Caco-2 (cell line): ENCODE measurements around the gene LRRK1. TPM values are rescaled to one million over a fixed set of nuclear protein-coding genes. Genes with fewer than 3 reads are reported as not detected.

Experiments
- BruUV-seq: library from RNA; stranded (reverse); fragments of 400-500 nt; replicated peaks from 2 replicates; lab custom pipeline; 2021; lab: Mats Ljungman, UMichigan
- CTCF ChIA-PET: fragments of 300-600 bp; sonication (Branson Sonifier 250); formaldehyde crosslinking; loops from one replicate; lab custom pipeline; 2022; ENCODE audit warnings: antibody characterized with exemption; lab: Charles Lee
- POLR2A ChIA-PET: fragments of 300-600 bp; sonication (Branson Sonifier 250); formaldehyde crosslinking; loops from one replicate; lab custom pipeline; 2022; ENCODE audit warnings: antibody characterized with exemption; lab: Charles Lee
- DNase-seq, 2 experiments: peaks; one replicate each; pipeline versions ENCODE4 v3.0.0 to v3.0.0-alpha.2; 2020 to 2022
- H3K27me3 ChIP-seq: replicated peaks from 2 replicates; pipeline ENCODE4 v1.6.0; 2011; ENCODE audit warnings: low read length; ENCODE audit not compliant: control insufficient read depth, insufficient read depth
- H3K36me3 ChIP-seq: 2 replicates; pipeline ENCODE4 v1.5.1; 2011; ENCODE audit warnings: low read length; ENCODE audit not compliant: control insufficient read depth, insufficient read depth
- H3K4me1 ChIP-seq: fragments of 250-450 bp; sonication (Bioruptor Pico); 2 replicates; pipeline ENCODE4 v1.5.1; 2020; ENCODE audit warnings: mild to moderate bottlenecking
- H3K4me3 ChIP-seq: 2 replicates; pipeline ENCODE4 v1.5.1; 2011; ENCODE audit warnings: low read depth, mild to moderate bottlenecking, control low read depth, low read length
- H3K9me3 ChIP-seq: fragments of 250-450 bp; sonication (Bioruptor Pico); 2 replicates; pipeline ENCODE4 v1.5.1; 2020; ENCODE audit warnings: mild to moderate bottlenecking, moderate library complexity
- H3K27ac Mint-ChIP-seq: one replicate; pipeline ENCODE4 v1.8.0; 2022; ENCODE audit warnings: mixed read lengths; ENCODE audit not compliant: unreplicated experiment
- H3K27me3 Mint-ChIP-seq: one replicate; pipeline ENCODE4 v1.8.0; 2022; ENCODE audit warnings: mixed read lengths; ENCODE audit not compliant: insufficient read depth, unreplicated experiment
- H3K36me3 Mint-ChIP-seq: one replicate; pipeline ENCODE4 v1.8.0; 2022; ENCODE audit warnings: mild to moderate bottlenecking, mixed read lengths; ENCODE audit not compliant: insufficient read depth, unreplicated experiment
- H3K4me1 Mint-ChIP-seq: one replicate; pipeline ENCODE4 v1.8.0; 2022; ENCODE audit warnings: low read depth, mixed read lengths; ENCODE audit not compliant: unreplicated experiment
- H3K4me3 Mint-ChIP-seq: one replicate; pipeline ENCODE4 v1.8.0; 2022; ENCODE audit warnings: mild to moderate bottlenecking, moderate library complexity, mixed read lengths; ENCODE audit not compliant: unreplicated experiment
- H3K9me3 Mint-ChIP-seq: one replicate; pipeline ENCODE4 v1.8.0; 2022; ENCODE audit warnings: mixed read lengths; ENCODE audit not compliant: unreplicated experiment
- intact Hi-C: fragments of 100-400 bp; cut with micrococcal nuclease; formaldehyde crosslinking; loops from one replicate; pipeline ENCODE4 v1.10.0; 2022; ENCODE audit not compliant: unreplicated experiment
- total RNA-seq: library from RNA; stranded (reverse); gene quantifications from 2 replicates; pipeline ENCODE4 v1.2.3, GENCODE V29; 2022
- TF ChIP-seq, protein P1 (sequence below), 2 experiments: fragments of 200-600 bp in 1 of 2; IDR thresholded peaks; 1 replicate in 1 of 2; 2 replicates in 1 of 2; pipeline versions ENCODE4 v1.5.1 to v1.8.0; 2011 to 2022; ENCODE audit warnings: antibody characterized with exemption in 1 of 2, control low read depth in 1 of 2, inconsistent platforms in 1 of 2, low read depth in 1 of 2, low read length in 1 of 2, mild to moderate bottlenecking in 1 of 2, moderate library complexity in 1 of 2; ENCODE audit not compliant: insufficient read depth in 1 of 2, severe bottlenecking in 1 of 2, unreplicated experiment in 1 of 2

Gene LRRK1
- total RNA-seq, 1 experiment from 2014 or later: 12.0 TPM

- no peaks in the 10 kb centered on the region for H3K27me3 Mint-ChIP-seq
- no peak for DNase-seq
- H3K4me1 Mint-ChIP-seq: no peaks in the 10 kb centered on the region
- POLR2A ChIA-PET: no interaction called here
- TF ChIP-seq, protein P1, sequence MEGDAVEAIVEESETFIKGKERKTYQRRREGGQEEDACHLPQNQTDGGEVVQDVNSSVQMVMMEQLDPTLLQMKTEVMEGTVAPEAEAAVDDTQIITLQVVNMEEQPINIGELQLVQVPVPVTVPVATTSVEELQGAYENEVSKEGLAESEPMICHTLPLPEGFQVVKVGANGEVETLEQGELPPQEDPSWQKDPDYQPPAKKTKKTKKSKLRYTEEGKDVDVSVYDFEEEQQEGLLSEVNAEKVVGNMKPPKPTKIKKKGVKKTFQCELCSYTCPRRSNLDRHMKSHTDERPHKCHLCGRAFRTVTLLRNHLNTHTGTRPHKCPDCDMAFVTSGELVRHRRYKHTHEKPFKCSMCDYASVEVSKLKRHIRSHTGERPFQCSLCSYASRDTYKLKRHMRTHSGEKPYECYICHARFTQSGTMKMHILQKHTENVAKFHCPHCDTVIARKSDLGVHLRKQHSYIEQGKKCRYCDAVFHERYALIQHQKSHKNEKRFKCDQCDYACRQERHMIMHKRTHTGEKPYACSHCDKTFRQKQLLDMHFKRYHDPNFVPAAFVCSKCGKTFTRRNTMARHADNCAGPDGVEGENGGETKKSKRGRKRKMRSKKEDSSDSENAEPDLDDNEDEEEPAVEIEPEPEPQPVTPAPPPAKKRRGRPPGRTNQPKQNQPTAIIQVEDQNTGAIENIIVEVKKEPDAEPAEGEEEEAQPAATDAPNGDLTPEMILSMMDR (IDR thresholded peaks at IDR 0.05; ENCODE audit: insufficient read depth in 1 of 2, low read depth in 1 of 2, low read length in 1 of 2, severe bottlenecking in 1 of 2, unreplicated experiment in 1 of 2): no peak
- no peaks in the 10 kb centered on the region for H3K4me1 ChIP-seq
- CTCF ChIA-PET: no interaction called here
- no peaks in the 10 kb centered on the region for H3K9me3 ChIP-seq
- no peaks in the 10 kb centered on the region for H3K27me3 ChIP-seq
- H3K4me3 Mint-ChIP-seq: no peak overlapping the region
- H3K27ac Mint-ChIP-seq: no peak overlapping the region
- no peak overlapping the region for H3K4me3 ChIP-seq
- no peaks in the 10 kb centered on the region for H3K9me3 Mint-ChIP-seq
- H3K36me3 ChIP-seq: no peaks in the 10 kb centered on the region
- intact Hi-C loops: no loop called here
- no peaks in the 10 kb centered on the region for H3K36me3 Mint-ChIP-seq
- BruUV-seq: no TSS peak
These were observed 126.9 kb downstream of the LRRK1 start for GRCh38 chr15:101045835-101046691.

DNA sequence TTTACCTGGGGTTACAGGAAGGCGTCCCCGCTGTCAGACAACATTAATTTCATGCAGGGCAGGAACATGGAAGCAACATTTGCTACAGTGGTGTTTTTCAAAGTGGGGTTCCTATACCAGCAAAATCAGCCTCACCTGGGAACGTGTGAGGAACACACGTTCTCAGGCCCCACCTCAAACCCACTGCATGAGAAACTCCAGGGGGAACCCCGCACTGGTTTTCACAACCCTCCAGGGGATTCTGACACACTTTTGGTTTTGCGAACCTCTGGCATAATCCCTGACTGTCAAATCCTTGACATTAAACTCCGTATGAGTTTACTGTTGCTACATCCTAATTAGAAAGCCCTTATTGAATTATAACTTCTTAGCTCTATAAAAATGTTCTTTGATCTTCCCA is 127.7 kb downstream of the LRRK1 start:
- Mint-ChIP-seq H3K4me3 (no peak overlapping the region), H3K9me3 (no peaks in the 10 kb centered on the region), H3K27me3 (no peaks in the 10 kb centered on the region), H3K4me1 (no peaks in the 10 kb centered on the region), H3K36me3 (no peaks in the 10 kb centered on the region), H3K27ac (no peak overlapping the region)
- DNase-seq: no peak
- H3K4me1 ChIP-seq: no peaks in the 10 kb centered on the region
- no peaks in the 10 kb centered on the region for H3K36me3 ChIP-seq
- TF ChIP-seq, protein P1 (IDR thresholded peaks at IDR 0.05; ENCODE audit: insufficient read depth in 1 of 2, low read depth in 1 of 2, low read length in 1 of 2, severe bottlenecking in 1 of 2, unreplicated experiment in 1 of 2): no peak
- H3K9me3 ChIP-seq: no peaks in the 10 kb centered on the region
- ChIA-PET CTCF (no interaction called here), POLR2A (no interaction called here)
- no peak overlapping the region for H3K4me3 ChIP-seq
- no peaks in the 10 kb centered on the region for H3K27me3 ChIP-seq
- BruUV-seq: no TSS peak
- intact Hi-C loops: no loop called here

DNA sequence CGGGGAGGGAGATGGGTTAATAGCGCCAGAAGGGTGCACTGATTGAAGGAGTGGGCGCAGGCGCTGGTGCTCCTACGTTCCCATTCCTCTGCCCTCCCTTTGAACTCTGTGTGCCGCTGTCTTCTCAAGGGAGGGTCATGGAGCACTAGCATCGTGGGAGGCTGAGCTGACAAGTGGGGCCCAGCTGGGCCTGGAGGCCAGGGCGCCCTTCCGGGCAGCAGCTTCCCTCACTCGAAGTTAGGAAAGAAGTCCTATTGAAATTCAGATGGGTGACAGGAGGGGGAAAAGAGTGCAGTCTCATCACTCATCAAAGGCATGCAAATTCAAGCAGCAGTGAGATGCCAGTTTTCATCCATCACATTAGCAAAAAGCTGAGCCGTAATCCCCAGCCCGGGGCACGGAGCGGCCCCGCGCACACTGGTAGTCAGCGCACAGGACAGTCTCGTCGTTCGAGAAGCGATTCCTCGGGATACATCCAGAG is 128.2 kb downstream of the LRRK1 start:
- Mint-ChIP-seq H3K36me3 (no peaks in the 10 kb centered on the region), H3K4me1 (no peaks in the 10 kb centered on the region), H3K4me3 (no peak overlapping the region), H3K9me3 (no peaks in the 10 kb centered on the region), H3K27me3 (no peaks in the 10 kb centered on the region), H3K27ac (no peak overlapping the region)
- ChIA-PET CTCF (no interaction called here), POLR2A (no interaction called here)
- H3K4me3 ChIP-seq: no peak overlapping the region
- no TSS peak for BruUV-seq
- no peaks in the 10 kb centered on the region for H3K4me1 ChIP-seq
- no peak for DNase-seq
- H3K27me3 ChIP-seq: no peaks in the 10 kb centered on the region
- H3K36me3 ChIP-seq: no peaks in the 10 kb centered on the region
- intact Hi-C loops: no loop called here
- TF ChIP-seq, protein P1 (IDR thresholded peaks at IDR 0.05; ENCODE audit: insufficient read depth in 1 of 2, low read depth in 1 of 2, low read length in 1 of 2, severe bottlenecking in 1 of 2, unreplicated experiment in 1 of 2): no peak
- H3K9me3 ChIP-seq: no peaks in the 10 kb centered on the region
